SK-N-SH treated with all-trans-retinoic acid at 6 μM for 48 hours (cell line): ENCODE measurements around the gene ATP11A.

ENCODE experiments used
- ATAC-seq: fragments of 200-7000 bp; cut with Tn5 transposase; 3 replicates; pipeline ENCODE4 v1.9.1; 2020; ENCODE audit warnings: mild to moderate bottlenecking, moderate library complexity
- ARNTL ChIP-seq: fragments of 450-650 bp; formaldehyde crosslinking; IDR thresholded peaks from 2 replicates; pipeline ENCODE4 v1.5.0; 2020; ENCODE audit warnings: low read depth, mild to moderate bottlenecking, moderate library complexity, borderline replicate concordance
- CREB5 ChIP-seq: fragments of 250-450 bp; sonication (Bioruptor Pico); IDR thresholded peaks from 2 replicates; pipeline ENCODE4 v1.5.1; 2020; ENCODE audit warnings: low read depth, mild to moderate bottlenecking, moderate library complexity
- CSDC2 ChIP-seq: fragments of 250-450 bp; sonication (Bioruptor Pico); IDR thresholded peaks from 2 replicates; pipeline ENCODE4 v1.5.0; 2020; ENCODE audit warnings: mild to moderate bottlenecking, moderate library complexity
- CSRNP3 ChIP-seq: fragments of 250-450 bp; sonication (Bioruptor Pico); IDR thresholded peaks from 2 replicates; pipeline ENCODE4 v1.5.1; 2021; ENCODE audit warnings: mild to moderate bottlenecking, moderate library complexity
- ESRRG ChIP-seq: fragments of 250-450 bp; sonication (Bioruptor Pico); IDR thresholded peaks from 2 replicates; pipeline ENCODE4 v1.6.1; 2021; ENCODE audit warnings: mild to moderate bottlenecking
- ISL1 ChIP-seq: fragments of 250-450 bp; sonication (Bioruptor Pico); IDR thresholded peaks from 2 replicates; pipeline ENCODE4 v2.1.2; 2022; ENCODE audit warnings: mild to moderate bottlenecking, moderate library complexity
- PATZ1 ChIP-seq: fragments of 250-450 bp; sonication (Bioruptor Pico); IDR thresholded peaks from 2 replicates; pipeline ENCODE4 v1.8.0; 2020; ENCODE audit warnings: mild to moderate bottlenecking, moderate library complexity, borderline replicate concordance
- POU6F1 ChIP-seq: fragments of 250-450 bp; sonication (Bioruptor Pico); IDR thresholded peaks from 2 replicates; pipeline ENCODE4 v1.8.0; 2021; ENCODE audit warnings: low read depth, mild to moderate bottlenecking, moderate library complexity, borderline replicate concordance
- PPARA ChIP-seq: fragments of 250-450 bp; sonication (Bioruptor Pico); IDR thresholded peaks from 2 replicates; pipeline ENCODE4 v1.5.0; 2020; ENCODE audit warnings: mild to moderate bottlenecking, borderline replicate concordance
- SNAI2 ChIP-seq: fragments of 250-450 bp; sonication (Bioruptor Pico); IDR thresholded peaks from 2 replicates; pipeline ENCODE4 v1.5.0; 2020; ENCODE audit warnings: mild to moderate bottlenecking, moderate library complexity
- TCF4 ChIP-seq: fragments of 250-450 bp; sonication (Bioruptor Pico); IDR thresholded peaks from 2 replicates; pipeline ENCODE4 v1.8.0; 2021; ENCODE audit warnings: mild to moderate bottlenecking, moderate library complexity, borderline replicate concordance
- TOX ChIP-seq: fragments of 250-450 bp; sonication (Bioruptor Pico); IDR thresholded peaks from 2 replicates; pipeline ENCODE4 v1.8.0; 2021; ENCODE audit warnings: mild to moderate bottlenecking, moderate library complexity, borderline replicate concordance
- TSHZ2 ChIP-seq: fragments of 250-450 bp; sonication (Bioruptor Pico); IDR thresholded peaks from 2 replicates; pipeline ENCODE4 v1.5.0; 2020; ENCODE audit warnings: mild to moderate bottlenecking, moderate library complexity
- ZC3H10 ChIP-seq: fragments of 250-450 bp; sonication (Bioruptor Pico); IDR thresholded peaks from 2 replicates; pipeline ENCODE4 v1.5.1; 2021; ENCODE audit warnings: mild to moderate bottlenecking, moderate library complexity
- ZFP3 ChIP-seq: fragments of 250-450 bp; sonication (Bioruptor Pico); IDR thresholded peaks from 2 replicates; pipeline ENCODE4 v1.5.0; 2020; ENCODE audit warnings: mild to moderate bottlenecking, moderate library complexity
- ZFP30 ChIP-seq: fragments of 450-650 bp; formaldehyde crosslinking; IDR thresholded peaks from 2 replicates; pipeline ENCODE4 v1.5.0; 2022; ENCODE audit warnings: mild to moderate bottlenecking, moderate library complexity
- ZNF565 ChIP-seq: fragments of 450-650 bp; formaldehyde crosslinking; conservative IDR thresholded peaks from 2 replicates; pipeline ENCODE4 v1.5.0; 2020; ENCODE audit warnings: low read depth, mild to moderate bottlenecking, moderate library complexity
- ZNF70 ChIP-seq: fragments of 450-650 bp; formaldehyde crosslinking; IDR thresholded peaks from 2 replicates; pipeline ENCODE4 v1.5.0; 2020; ENCODE audit warnings: mild to moderate bottlenecking, moderate library complexity
- ZNF8 ChIP-seq: fragments of 450-650 bp; formaldehyde crosslinking; IDR thresholded peaks from 2 replicates; pipeline ENCODE4 v1.5.0; 2020; ENCODE audit warnings: mild to moderate bottlenecking, moderate library complexity

Gene ATP11A

GRCh38 chr13:112845511-112846144, 155.8 kb downstream of the ATP11A start:
- ATAC-seq: no peak
- TF ChIP-seq ISL1 (CRISPR knock-in tag) (no peak), SNAI2 (CRISPR knock-in tag) (no peak), PPARA (CRISPR knock-in tag) (no peak), ARNTL (CRISPR knock-in tag) (no peak), ZC3H10 (CRISPR knock-in tag) (no peak), ZNF565 (CRISPR knock-in tag) (no peak), CSDC2 (CRISPR knock-in tag) (no peak), ESRRG (CRISPR knock-in tag) (no peak), ZFP3 (CRISPR knock-in tag) (no peak), TCF4 (CRISPR knock-in tag) (no peak), POU6F1 (CRISPR knock-in tag) (no peak), ZNF70 (CRISPR knock-in tag) (no peak), CSRNP3 (no peak), ZFP30 (CRISPR knock-in tag) (no peak), CREB5 (no peak), TSHZ2 (CRISPR knock-in tag) (no peak), TOX (no peak), PATZ1 (CRISPR knock-in tag) (no peak)

- TF ChIP-seq ISL1 (CRISPR knock-in tag): no peak
- no peak for TF ChIP-seq ZNF8 (CRISPR knock-in tag)
- TF ChIP-seq ZNF565 (CRISPR knock-in tag): no peak
- no peak for TF ChIP-seq CREB5
- no peak for TF ChIP-seq ZC3H10 (CRISPR knock-in tag)
- TF ChIP-seq SNAI2 (CRISPR knock-in tag): no peak
- TF ChIP-seq ZFP30 (CRISPR knock-in tag): no peak
- TF ChIP-seq POU6F1 (CRISPR knock-in tag): no peak
- no peak for ATAC-seq
Measured at GRCh38 chr13:112846411-112847115, 156.7 kb downstream of the ATP11A start.
